HG03159 (cell line): ENCODE measurements around the gene ACSF3.
"Not testable (repeated sequence)": the region's sequence is repeated elsewhere in the genome, so short reads cannot be mapped to it uniquely, and the experiment has no call there.

Experiments
- ATAC-seq: cut with Tn5 transposase; IDR thresholded peaks from one replicate; pipeline ENCODE4 v1.9.1; 2021; ENCODE audit warnings: mild to moderate bottlenecking, moderate library complexity; ENCODE audit not compliant: unreplicated experiment

The ACSF3 gene

DNA sequence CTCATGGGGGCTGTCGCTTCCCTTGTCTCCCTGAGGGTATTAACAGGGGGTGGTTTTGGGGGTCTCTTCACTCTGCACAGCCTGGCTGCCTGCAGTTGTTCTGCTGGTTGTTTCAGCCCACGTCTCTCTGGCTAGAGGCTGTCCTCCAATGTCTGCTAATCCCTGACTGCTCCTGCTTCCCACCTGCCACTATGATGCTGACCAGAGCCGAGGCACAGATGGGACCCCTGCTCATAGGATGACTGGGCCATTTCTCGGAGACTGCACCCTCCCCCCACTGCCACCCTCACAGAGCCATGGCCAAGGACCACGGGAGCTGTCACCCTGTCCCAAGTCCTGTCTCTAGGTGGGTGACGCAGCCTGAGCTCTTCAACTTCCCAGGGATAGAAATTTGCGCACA, 1.6 kb upstream of the ACSF3 start:
- ATAC-seq = no peak

DNA sequence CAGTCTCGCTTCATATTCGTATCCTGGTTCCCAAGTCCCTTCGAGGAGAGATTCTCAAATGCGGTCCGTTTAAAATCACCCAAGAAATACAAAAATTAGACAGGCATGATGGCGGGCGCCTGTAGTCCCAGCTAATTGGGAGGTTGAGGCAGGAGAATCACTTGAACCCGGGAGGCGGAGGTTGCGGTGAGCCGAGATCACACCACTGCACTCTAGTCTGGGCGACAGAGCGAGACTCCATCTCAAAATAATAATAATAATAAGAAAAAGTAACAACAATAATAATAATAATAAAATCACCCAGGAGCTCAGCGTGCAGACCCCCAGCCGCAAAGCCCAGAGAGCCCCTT, 425 bp upstream of the ACSF3 start:
- ATAC-seq = not testable (repeated sequence)

DNA sequence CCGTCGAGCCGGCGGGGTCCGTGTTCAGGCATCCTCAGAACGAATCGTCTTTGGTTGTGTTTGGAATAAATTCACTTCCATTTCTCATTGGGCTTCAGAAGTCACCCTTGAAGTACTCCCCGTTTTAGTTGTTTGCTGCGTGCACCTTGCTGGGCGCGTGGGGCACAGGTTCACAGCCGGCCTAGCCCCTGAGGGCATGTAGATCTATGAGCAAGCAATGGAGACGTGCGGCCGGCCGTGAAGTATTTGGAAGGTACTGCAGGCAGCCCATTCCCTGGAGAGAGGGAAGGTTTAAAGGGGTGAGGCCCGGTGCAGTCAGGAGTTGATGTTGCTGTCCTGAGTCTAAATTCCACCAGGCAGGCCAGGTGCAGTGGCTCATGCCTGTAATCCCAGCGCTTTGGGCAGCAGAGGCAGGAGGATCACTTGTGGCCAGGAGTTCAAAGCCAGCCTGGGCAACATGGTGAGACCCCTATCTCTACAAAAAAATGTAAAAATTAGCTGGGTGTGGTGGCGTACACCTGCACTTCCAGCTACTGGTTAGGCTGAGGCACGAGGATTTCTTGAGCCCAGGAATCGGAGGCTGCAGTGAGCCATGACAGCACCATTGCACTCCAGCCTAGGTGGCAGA, 714 bp downstream of the ACSF3 start:
- peak; percentile 14 for ATAC-seq

DNA sequence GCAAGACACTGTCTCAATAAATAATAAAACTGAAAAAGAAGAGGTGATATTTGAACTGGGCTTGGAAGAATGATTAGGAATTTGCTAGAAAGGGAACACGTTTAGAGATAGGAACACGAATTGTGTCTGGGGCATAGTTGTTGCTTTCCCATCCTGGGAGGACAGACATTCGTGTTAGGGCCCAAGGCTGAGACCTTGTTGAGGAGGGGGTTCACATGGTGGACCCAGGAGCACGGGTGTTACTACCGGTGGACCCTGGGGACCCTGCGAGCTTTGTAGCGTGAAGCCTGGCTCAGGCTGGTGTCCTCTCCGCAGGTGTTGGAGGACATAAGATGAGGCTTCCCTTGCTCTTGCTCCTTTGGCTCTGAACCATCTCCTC, 1.2 kb downstream of the ACSF3 start:
- ATAC-seq = no peak

DNA sequence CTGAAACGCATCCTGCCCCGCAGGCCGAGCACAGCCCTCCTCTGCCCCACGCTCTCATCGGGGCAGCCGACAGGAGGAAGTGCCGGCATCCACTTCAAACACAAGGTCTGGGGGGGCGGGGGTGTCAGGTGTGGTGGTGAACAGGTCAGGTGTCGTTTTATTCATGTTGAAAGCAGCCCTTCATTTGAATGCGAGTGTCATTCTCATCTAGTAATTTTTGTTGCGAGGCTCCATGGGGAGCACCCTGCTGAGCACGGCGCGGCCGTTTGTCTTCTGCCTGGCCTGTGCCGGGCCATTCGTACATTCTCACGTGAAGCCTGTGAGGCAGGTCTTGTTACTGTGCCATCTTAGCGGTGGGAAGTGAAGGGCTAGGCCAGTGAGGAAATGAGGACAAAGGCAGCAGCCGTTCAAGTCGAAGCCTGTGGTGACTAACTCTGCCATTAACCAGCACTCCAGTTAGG, 1.9 kb downstream of the ACSF3 start:
- no peak for ATAC-seq

DNA sequence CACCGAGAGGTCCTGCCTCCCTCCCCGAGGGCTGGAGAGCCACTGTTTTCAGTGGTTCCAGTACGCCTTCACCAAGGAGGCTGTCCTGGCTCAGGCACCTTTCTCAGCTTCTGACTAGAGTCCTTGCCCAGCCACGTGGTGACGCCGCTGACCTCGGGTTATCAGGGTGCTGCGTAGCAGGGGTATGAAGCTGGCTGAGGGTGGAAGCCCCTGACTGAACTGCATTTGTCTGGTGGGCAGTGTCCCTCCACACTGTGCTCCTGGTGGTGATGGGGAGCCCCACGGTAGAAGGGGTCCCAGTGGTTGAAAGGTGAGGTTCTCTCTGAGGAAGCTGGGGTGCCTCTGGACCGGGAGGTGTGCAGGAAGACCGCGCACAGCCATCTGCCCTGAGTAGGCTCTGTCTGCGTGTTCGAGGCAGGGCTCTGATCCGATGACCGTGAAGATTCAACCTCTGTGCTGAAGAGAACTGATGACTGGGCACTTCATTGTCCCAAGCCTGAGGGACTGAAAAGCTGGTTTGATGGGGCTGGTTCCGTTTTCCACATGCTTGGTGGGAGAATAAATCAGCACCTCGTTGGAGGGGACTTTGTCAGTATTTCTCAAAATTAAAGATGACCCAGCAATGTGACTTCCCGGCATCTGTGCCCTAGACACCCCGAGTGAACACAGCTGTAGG, 2.5 kb downstream of the ACSF3 start:
- no peak for ATAC-seq

DNA sequence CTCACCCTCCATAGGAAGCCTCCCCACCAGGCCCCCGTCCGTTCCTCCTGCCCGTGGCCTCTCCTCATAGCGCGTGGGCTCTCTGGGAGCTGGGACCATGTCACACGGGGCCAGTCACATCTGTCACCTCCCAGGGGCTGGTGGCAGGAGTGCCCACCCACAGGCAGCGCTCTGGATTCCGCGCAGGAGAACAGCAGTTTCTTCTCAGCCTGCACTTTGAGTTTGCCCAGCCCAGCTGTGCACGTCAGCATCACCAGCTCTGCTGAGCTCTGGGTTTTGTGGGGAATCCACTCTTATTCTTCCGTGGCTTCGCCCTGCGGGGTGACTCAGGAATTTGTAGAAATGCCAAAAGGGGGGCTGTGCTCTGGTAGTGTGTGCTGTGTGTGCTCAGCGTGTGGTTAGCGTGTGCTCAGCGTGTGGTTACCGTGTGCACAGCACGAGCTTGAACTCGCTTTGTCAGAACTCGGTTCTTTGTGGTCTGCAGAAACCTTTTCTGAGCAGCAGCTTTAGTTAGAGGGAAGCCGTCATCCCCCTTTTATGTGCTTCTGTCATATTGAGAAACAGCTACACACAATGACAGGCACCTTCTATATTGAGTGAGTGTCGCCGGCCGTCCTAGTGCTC, 3.2 kb downstream of the ACSF3 start:
- ATAC-seq = no peak

DNA sequence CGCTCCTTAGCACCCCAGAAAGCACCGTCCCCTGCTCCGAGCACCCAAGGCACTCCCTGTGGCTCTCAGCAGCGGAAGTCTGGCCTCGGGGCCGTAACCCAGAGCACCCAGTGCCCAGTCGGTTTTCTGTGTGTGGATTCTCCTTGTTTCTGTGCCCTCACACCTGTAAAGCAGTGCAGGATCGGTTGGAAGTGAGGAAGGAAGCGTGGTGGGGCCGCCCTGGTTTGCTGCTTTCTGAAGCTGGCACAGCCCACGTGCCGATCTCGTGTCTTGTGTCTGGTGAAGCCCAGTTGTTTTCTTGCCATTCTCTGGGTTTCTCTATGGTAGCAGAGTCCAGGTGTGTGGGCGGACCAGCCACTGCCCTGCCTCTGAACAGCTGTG, 3.7 kb downstream of the ACSF3 start:
- no peak for ATAC-seq

DNA sequence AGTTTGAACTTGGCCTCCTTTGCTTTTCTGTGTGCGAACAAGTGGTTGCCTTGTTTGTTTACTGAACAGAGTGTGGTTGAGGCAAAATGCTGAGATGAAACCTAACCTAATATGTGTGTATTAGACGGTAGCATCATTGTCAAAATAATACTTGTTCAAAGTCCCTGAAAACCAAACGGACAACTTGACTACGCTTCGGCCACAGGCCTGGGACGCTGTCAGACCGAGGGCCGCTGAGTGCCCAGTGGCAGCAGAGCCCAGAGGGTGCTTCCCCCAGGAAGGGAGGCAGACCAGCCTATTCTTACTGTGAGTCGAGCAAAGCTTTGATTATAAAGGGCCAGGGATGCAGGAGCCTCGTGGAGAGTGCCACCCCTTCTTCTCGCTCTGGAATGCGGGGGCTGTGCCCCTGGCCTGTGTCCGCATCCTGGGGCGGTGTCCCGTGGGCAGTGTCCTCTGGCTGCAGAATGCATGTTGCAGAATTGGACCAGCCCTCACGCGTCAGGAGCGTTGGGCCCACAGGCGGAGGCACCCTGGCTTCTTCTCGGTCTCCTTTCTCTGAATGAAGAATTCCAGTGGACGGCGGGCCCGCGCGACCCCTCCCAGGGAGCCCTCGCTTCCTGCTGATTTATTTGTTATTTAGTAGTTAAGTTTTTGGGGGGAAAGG, 5.2 kb downstream of the ACSF3 start:
- ATAC-seq = no peak

DNA sequence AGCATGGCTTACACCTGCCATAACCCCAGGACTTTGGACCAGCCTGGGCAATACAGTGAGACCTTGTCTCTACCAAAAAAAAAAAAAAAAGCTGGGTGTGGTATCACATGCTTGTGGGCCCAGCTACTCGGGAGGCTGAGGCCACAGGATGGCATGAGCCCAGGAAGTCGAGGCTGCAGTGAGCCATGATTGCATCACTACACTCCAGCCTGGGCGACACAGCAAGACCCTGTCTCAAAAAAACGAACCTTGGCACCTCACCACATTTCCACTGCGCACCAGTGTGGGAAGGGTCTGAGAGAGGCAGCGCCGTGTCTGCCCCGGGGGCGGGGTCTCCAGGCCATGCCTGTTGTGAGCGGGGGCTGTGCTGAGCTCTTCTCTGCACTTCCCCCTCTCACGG, 6.3 kb downstream of the ACSF3 start:
- ATAC-seq = no peak

DNA sequence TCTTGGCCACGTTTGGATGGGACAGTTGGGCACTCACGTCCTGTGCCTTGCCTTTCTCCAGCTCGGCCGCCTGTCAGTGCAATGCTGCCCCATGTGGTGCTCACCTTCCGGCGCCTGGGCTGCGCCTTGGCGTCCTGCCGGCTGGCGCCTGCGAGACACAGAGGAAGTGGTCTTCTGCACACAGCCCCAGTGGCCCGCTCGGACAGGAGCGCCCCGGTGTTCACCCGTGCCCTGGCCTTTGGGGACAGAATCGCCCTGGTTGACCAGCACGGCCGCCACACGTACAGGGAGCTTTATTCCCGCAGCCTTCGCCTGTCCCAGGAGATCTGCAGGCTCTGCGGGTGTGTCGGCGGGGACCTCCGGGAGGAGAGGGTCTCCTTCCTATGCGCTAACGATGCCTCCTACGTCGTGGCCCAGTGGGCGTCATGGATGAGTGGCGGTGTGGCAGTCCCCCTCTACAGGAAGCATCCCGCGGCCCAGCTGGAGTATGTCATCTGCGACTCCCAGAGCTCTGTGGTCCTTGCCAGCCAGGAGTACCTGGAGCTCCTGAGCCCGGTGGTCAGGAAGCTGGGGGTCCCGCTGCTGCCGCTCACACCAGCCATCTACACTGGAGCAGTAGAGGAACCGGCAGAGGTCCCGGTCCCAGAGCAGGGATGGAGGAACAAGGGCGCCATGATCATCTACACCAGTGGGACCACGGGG, 7.1 kb downstream of the ACSF3 start:
- no peak for ATAC-seq

DNA sequence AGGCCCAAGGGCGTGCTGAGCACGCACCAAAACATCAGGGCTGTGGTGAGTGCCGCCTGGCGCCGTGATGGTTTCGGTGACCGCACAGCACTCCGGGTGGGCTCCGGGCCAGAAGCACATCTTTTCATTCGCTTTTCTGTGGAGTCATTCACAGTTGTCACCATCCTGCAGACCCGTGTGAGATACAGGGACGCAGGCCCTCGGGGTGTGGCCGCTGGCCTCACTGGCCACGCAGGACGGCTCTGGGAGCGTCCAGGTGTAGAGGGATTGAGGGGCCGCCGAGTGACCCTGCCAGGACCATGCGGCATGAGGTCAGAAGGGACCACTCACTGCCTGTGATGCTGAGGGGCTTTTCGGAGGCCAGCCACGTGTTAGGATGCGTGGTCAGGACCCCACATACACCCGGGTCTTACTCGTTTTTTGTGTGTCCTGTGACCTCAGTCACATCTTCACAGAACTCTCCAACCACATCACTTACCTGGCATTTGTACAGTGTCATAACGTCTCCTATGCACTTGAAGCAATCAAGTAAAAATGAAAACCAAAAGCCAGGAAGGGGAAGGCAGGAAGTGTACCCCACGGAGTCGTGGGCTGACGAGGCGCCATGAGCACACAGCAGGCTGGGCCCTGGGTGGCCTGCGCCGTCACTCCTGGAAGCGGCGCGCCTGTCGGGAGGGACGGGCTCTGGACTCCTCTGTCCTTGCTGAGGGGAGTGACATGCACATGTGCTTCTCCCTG, 7.8 kb downstream of the ACSF3 start:
- no peak for ATAC-seq

DNA sequence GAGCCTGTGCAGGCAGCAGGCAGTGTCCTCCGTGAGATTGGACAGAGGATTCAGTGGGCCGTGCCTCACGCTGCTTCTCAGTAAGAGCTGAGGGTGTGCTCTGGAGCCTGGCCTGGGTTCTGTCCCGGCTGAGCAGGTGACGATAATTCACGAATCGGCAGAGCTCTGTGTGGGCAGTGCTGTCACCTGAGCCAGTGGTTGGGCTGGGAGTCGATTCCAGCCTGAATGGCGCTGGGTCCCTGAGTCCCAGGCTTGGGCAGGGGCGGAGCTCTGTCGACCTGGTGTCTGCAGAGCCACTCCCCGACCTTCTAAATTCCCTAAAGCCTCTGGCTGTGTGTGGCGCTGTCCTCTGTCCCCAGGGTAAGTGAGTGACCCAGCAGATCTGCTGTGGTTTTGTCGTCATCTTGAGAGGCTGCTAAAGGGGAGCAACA, 8.4 kb downstream of the ACSF3 start:
- ATAC-seq = no peak

DNA sequence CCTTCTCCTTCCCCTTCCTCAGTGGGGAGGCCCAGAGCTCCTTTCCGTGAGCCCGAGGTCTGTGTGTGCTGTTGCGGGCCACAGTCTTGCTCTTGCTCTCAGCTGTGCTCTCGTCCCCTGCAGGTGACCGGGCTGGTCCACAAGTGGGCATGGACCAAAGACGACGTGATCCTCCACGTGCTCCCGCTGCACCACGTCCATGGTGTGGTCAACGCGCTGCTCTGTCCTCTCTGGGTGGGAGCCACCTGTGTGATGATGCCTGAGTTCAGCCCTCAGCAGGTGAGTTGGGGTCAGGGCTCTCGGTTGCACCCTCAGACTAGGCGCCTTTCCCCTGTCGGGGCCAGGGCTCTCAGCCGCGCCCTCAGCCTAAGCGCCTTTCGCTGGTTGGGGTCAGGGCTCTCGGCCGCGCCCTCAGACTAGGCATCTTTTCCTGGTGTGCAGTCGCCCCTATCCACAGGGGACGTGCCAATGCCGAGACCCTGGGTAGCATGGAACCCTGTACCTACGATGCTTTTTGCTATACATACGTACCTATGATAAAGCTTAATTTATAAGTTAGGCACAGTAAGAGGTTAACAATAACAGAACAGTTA, 8.9 kb downstream of the ACSF3 start:
- ATAC-seq = no peak

DNA sequence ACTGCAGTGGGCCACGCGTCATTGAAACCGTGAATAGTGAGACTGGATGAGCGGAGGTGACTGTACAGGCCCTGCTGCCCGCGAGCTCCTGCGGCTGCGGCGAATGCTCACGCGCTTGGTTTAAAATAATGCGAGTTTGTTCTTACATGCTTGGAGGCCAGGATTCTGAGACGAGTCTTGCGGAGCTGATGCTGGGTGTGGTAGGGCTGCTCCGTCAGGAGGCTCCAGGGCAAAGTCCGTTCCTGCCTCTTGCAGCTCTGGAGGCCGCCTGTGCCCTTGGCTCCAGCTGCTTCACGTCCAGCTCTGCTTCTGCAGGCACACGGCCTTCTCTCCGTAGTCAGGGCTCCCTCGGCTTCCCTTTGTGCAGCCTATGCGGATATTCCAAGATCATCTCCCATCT, 9.5 kb downstream of the ACSF3 start:
- ATAC-seq = no peak

DNA sequence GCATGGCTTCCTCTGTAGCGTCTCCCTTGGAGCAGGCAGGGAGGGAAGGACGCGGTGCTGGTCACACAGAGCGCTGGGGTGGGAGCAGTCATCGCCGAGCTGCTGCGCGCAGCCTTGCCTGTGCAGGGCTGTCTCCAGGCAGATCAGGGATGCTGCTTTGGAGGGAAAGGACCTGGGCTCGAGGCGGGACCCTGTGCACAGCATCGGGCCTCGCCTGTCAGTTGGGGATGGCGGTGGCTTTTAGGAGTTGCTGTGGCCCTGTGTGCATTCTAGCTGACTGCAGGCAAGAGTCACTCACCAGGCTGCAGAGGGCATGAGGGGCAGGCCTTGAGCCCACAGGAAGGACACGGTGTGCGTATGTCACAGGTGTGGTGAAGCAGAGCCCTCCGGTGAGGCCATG, 10.1 kb downstream of the ACSF3 start:
- ATAC-seq = no peak

DNA sequence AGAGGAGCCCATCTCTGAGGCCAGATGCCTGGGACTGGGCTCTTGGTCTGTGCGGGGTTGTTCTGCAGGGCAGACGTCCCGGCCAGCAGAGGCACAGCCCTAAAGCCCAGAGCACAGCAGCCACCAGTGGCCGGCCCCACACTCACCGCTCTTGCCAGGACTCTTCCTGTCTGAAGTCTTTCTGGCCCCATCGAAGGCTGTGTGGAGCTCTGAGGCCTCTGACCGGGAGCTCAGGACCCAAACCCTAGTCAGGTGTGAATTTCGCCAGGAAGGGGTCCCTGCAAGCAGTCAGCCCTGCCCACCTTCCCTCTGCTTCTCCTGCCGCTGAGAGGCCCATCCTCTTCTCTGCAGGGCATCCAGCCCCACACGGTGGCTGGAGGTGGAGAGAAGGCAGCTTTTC, 10.7 kb downstream of the ACSF3 start:
- ATAC-seq = no peak

DNA sequence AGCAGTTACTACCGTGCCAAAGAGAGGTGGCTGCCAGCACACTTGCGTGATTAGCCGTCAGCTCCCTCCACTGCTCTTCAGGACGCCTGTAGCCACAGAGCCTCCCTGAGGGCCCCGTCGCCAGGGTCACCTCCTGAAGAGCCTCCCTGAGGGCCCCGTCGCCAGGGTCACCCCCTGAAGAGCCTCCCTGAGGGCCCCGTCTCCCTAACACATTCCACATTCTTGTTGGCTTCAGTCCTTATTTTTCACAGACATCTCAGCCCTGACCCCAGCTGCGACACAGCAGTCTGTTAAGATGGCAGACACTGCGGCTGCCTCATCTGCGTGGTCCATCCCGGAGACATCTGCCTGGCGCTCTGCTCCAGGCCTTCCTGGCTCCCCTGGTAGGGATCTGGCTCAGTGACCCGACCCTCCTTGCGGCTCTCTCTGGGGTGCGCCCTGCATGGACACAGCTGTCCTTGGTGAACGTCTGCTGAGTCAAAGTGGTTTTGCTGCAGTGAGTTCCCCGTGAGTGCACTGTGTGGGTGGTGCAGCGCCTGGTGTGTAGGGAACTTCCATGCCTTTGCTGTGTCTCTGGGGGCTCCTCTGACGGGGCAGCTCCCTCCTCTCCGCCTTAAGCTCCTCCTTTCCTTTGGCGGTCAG, 11.4 kb downstream of the ACSF3 start:
- no peak for ATAC-seq

DNA sequence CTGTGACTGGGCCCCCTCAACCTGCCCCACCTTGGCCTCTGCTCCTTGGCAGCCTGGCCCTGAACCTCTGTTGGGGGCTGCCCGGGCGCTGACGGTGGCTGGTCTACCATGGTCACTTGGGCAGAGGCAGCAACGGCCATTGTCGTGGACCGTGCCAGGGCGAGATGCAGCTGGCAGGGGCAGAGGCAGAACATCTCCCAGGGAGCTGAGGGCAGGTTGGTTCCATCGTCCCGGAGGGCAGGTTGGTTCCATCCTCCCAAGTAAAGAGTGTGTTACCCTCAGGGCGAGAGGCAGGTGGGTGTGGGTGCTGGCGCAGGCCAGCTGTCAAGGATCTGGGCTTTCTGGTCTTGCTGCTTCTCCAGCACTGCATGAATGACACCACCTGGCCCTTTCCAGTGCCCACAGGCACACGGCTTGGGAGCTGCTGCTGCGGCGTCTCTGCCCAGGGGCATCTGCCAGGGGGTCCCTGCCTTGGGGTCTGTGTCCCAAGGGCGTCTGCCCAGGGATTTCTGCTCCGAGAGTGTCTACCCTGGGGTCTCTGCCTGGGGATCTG, 12.0 kb downstream of the ACSF3 start:
- ATAC-seq = no peak
